PFSK-1 (cell line): ENCODE data around the gene AIG1.

ENCODE experiments used
- FOXP2 ChIP-seq: optimal IDR thresholded peaks from 2 replicates; pipeline ENCODE3; 2011; ENCODE audit warnings: borderline replicate concordance, control low read depth, inconsistent platforms; ENCODE audit not compliant: insufficient read depth; ENCODE audit errors: extremely low read length, extremely low read depth
- POLR2AphosphoS5 ChIP-seq: IDR thresholded peaks from 2 replicates; pipeline ENCODE4 v1.6.1; 2012; ENCODE audit warnings: low read depth, mild to moderate bottlenecking, control low read depth, low read length, moderate library complexity
- REST ChIP-seq, 2 experiments: IDR thresholded peaks; 2 replicates each; pipeline versions ENCODE4 v1.6.1 to v1.8.0; 2011 to 2012; ENCODE audit warnings: low read depth in 2 of 2, low read length in 2 of 2, control low read depth in 1 of 2, inconsistent platforms in 1 of 2, mild to moderate bottlenecking in 1 of 2, moderate library complexity in 1 of 2; ENCODE audit not compliant: insufficient read depth in 1 of 2
- SIN3A ChIP-seq: IDR thresholded peaks from 2 replicates; pipeline ENCODE4 v1.6.1; 2012; ENCODE audit warnings: mild to moderate bottlenecking, low read length, moderate library complexity, borderline replicate concordance; ENCODE audit not compliant: insufficient read depth
- TAF1 ChIP-seq: IDR thresholded peaks from 2 replicates; pipeline ENCODE4 v1.6.1; 2012; ENCODE audit warnings: low read length, control low read depth, borderline replicate concordance; ENCODE audit not compliant: insufficient read depth

Gene AIG1

GRCh38 chr6:143053856-143054255, 6.8 kb upstream of the AIG1 start:
- no peak for TF ChIP-seq POLR2AphosphoS5
- no peak for TF ChIP-seq TAF1
- TF ChIP-seq FOXP2, result no peak
- TF ChIP-seq REST (IDR thresholded peaks at IDR 0.05; ENCODE audit: insufficient read depth in 1 of 2, low read depth in 2 of 2, low read length in 2 of 2), result no peak
- TF ChIP-seq SIN3A, result no peak

- no peak for TF ChIP-seq TAF1
- no peak for TF ChIP-seq FOXP2
- no peak for TF ChIP-seq POLR2AphosphoS5
Measured at GRCh38 chr6:143054329-143054728, 6.4 kb upstream of the AIG1 start.

GRCh38 chr6:143055213-143055612, 5.5 kb upstream of the AIG1 start:
- TF ChIP-seq REST (IDR thresholded peaks at IDR 0.05; ENCODE audit: insufficient read depth in 1 of 2, low read depth in 2 of 2, low read length in 2 of 2) (no peak), FOXP2 (no peak), TAF1 (no peak), POLR2AphosphoS5 (no peak)

- TF ChIP-seq TAF1, result no peak
- no peak for TF ChIP-seq SIN3A
- no peak for TF ChIP-seq FOXP2
- no peak for TF ChIP-seq REST (IDR thresholded peaks at IDR 0.05; ENCODE audit: insufficient read depth in 1 of 2, low read depth in 2 of 2, low read length in 2 of 2)
- TF ChIP-seq POLR2AphosphoS5, result no peak
Measured at GRCh38 chr6:143055891-143056290, 4.8 kb upstream of the AIG1 start.

GRCh38 chr6:143058987-143059386, 1.7 kb upstream of the AIG1 start:
- TF ChIP-seq SIN3A (no peak), FOXP2 (no peak), POLR2AphosphoS5 (no peak), REST (IDR thresholded peaks at IDR 0.05; ENCODE audit: insufficient read depth in 1 of 2, low read depth in 2 of 2, low read length in 2 of 2) (no peak)
